ENCODE data around the gene SLC7A4.

SLC7A4 gene

GRCh38 chr22:20980523-20980922 is 51.8 kb downstream of the SLC7A4 start:
- no peak for DNase-seq

DNA sequence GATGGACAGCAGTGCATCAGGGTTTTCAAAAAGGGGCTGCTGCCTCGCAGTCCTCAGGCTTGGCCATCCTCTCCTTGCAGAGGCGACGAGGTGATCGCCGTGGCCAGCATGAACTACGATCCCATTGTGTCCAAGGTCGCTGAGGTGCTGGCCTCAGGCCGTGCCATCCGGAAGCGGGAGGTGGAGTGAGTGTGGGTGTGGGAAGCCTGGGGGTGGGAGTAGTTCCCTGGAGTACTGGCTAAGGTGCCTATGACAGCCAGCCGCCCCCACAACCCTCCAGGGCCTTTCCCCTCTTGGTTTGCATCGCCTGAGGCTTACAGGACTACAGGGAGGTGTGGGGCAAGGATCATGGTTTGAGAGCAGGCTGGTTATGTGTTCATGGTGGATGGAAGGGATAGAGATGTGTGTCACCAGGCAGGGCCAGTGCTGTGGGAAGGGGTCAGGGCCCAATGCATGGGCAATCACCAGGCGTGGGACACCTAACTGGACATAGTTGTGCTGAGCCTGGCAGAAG is 52.4 kb downstream of the SLC7A4 start:
- no peak for DNase-seq

GRCh38 chr22:20979243-20979809 is 53.0 kb downstream of the SLC7A4 start:
- no peak for DNase-seq
